Left cardiac atrium (tissue), 4 donors: Measurements from ENCODE around the gene ENTR1. TPM values are rescaled to one million over a fixed set of nuclear protein-coding genes. Genes with fewer than 3 reads are reported as not detected.

ENCODE experiments used
- ATAC-seq, 2 donors: fragments of 200-7000 bp; cut with Tn5 transposase; one replicate each; pipeline ENCODE4 v1.9.1; 2020; ENCODE audit warnings: mild to moderate bottlenecking in 2 of 2, moderate library complexity in 2 of 2
- DNase-seq: peaks from one replicate; pipeline ENCODE4 v3.0.0-alpha.2; 2020
- intact Hi-C, 2 donors: fragments of 100-400 bp; cut with DNase I; formaldehyde crosslinking; loops; one replicate each; pipeline versions ENCODE4 v1.14.1 to v1.15.1; 2022 to 2023
- total RNA-seq, 2 donors: library from RNA; stranded (reverse); fragmentation: NEBNext Ultra II Directional; extraction: Animal tissue kit (Norgen Biotek cat#: 25700); gene quantifications; one replicate each; pipeline ENCODE4 v1.2.1, GENCODE V29; 2021
- donor health status: DM: no; HTN: yes; CAD: no.
- donor health status: DM: no; HTN: yes; CAD: no; lungs with severe emphysema.
- donor health status: DM: yes; HTN: yes; CAD: no.
- donor health status: Dilated cardiomyopathy.

Gene ENTR1
- total RNA-seq, 2 donors from 2014 or later, result 18.1 to 26.6 TPM

DNA sequence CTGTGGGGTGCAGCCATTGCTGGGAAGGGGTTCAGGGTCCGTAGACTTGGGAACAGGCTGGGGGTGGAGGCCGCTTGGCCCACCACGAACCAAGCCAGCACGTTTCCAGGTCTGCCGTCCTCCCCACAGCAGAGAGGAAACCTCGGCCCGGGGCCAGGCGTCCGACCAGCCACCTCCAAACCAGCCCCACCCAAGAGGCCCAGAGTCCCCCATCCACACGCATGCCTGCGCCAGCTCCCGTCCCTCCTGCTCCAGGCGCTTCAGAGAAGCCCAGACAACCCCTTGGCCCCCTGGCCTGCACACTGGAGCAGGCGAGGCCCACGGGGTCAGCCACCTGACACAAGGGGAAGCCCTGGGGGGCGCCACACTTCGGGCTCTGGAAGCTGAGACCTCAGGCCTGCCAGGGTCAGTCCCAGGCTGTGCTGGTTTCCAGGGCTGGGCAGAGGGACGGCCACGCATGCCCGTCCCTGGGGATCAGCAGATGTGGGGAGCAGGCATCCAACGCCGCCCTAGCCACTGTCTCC is 53.1 kb downstream of the ENTR1 start:
- intact Hi-C loops, result no loop called here

DNA sequence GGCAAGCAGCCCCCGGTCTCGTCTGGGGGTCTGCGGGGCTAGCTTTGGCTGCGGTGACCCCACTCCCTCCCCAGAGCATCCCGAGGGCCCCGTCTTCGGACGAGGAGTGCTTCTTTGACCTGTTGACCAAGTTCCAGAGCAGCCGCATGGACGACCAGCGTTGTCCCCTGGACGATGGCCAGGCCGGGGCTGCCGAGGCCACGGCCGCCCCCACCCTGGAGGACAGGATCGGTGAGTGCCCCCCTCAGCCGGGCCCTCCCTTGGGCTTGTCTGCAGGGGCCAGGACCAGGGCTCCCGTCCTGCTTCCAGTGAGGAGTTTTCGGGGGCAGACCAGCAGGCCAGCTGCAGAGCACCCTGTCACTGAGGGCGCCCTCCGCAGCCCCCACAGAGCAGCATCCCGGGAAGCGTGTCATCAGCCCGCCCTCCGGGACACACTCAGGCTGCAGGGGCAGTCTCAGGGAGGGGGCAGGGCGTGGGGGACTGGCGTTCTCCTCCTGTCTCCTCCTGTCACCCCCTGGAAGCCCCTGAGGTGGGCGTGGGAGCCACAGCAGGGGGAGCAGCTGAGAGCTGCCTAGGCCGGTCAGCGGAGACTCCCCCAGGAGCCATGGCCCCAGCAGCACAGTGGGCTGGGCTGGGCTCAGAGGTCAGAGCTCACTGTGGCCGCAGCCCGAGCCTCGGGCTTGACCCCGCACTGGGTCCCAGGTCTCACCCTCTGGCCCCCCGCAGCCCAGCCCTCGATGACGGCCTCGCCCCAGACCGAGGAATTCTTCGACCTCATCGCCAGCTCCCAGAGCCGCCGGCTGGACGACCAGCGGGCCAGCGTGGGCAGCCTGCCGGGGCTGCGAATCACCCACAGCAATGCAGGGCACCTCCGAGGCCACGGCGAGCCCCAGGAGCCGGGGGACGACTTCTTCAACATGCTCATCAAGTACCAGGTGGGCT is 54.5 kb downstream of the ENTR1 start:
- intact Hi-C loops, result no loop called here
- ATAC-seq, result no peak
- no peak for DNase-seq

More for the DNA sequence above, 53.1 kb downstream of the ENTR1 start:
- DNase-seq, result no peak
- ATAC-seq, result no peak

DNA sequence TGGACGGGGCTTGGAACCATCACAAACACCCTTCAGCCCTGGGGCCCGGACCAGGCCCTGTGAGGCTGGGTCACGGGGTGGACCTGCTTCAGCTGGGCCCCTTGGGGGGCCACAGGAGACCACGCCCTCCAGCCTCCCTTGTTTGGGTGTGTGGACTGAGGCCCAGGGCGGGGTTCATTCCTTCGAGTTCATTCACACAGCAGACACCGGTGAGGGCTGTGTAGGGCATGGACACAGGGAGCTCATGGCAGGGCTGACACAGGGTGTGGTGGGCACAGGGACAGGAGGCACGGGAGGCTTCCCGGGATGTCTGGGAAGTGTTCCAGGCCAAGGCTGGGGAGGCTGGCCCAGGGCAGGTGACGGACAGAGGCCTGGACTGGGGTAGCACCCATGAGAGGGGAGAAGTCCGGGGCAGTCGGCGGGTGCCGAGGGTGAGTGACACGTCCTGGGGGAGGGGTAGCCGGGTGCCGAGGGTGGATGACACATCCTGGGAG is 55.8 kb downstream of the ENTR1 start:
- intact Hi-C loops, result no loop called here
- peak; percentile 75 for DNase-seq
- ATAC-seq, result peak; percentile 49 to 55

DNA sequence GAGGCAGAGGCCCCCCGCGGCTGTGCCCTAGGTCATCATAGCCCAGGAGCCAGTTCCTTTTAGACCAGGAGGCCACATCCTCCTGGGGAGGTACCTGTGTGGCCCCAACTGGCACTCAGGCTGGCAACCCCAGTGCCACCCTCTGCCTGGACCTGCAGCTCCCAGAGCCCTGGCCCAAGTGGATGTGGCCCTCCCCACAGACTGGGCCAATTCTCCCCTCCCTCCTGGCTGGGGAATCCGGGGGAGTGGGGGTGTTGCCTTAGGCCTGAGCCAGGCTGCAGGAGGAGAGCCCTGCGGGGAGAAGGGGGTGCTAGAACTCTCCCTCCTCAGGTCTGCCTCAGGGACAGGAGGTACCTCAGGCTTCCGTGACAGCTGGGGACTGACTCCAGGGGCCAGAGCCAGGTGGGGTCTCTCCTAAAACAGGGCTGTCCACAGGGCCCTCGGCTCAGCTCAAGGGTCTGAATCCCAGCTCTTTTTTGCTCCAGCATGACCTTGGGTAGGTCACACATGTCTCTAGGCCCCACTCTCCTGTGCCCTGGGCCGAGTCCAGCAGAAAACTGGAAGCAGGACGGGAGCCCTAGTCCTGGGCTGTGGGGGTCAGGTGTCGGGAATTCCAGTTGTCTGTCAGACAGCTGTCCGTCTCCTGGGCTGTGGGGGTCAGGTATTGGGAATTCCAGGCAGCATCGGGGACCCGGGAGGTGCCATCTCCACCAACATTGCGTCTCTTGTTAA is 56.5 kb downstream of the ENTR1 start:
- DNase-seq (no peak), ATAC-seq (peak; percentile 3 to 5)
- intact Hi-C loops, result no loop called here

DNA sequence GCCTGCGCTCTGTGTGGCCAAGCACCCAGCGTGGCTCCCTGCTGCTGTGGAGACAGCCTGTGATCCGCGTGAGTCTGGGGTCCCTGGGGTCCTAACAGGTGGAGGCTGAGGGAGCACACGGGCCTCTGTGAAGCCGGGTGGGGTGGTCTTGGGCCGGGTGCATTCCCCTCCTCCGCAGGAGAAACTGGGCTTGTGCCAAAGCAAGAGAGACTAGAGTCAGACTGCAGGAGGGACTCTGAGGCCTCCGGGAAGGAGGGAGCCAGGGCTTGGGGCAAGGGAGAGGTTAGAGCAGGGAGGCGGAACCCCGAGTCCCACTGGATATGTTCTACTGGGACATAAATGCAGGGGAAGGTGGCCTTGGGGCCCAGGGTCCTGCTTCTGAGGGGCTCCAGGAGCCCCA is 57.3 kb downstream of the ENTR1 start:
- intact Hi-C loops, result no loop called here
- ATAC-seq (no peak), DNase-seq (no peak)

DNA sequence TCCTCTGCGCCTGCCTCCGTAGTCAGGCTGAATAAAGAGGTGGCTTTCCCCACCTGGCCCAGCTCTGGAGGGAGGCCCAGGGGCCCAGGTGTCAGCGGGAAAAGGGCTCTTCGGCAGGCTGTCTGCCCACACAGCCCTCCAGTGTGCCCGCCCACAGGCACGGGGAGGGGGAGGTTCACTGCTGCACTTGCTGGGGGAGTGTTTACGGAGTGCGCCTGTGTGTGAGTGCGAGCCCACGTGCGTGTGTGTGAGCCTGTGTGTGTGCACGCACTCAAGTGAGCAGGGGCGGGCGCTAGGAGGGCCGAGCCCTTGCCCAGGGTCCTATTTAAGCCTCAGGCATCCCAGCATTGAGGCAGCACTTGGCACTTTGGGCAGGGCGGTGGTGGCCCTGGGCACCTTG is 57.7 kb downstream of the ENTR1 start:
- peak; percentile 8 to 31 for ATAC-seq
- DNase-seq, result no peak

More for the DNA sequence above, 57.7 kb downstream of the ENTR1 start:
- intact Hi-C loops, result no loop called here

Other genes starting within 250 kb of the ENTR1 start
- gene LHX3, start 205.5 kb downstream of the ENTR1 start, total RNA-seq, result not detected
- 1 to 10 TPM; 6.5 to 6.6 TPM for gene QSOX2, start 164.8 kb downstream of the ENTR1 start, total RNA-seq
- gene CCDC187, start 106.5 kb downstream of the ENTR1 start, total RNA-seq, result not detected
- gene GPSM1, start 83.1 kb downstream of the ENTR1 start, total RNA-seq, result 10 to 100 TPM; 55.6 to 58.6 TPM
- gene DNLZ, start 46.9 kb downstream of the ENTR1 start, total RNA-seq, result 10 to 100 TPM; 23.2 to 30.6 TPM
- gene CARD9, start 36.9 kb downstream of the ENTR1 start, total RNA-seq, result 1 to 10 TPM in 1 of 2 donors, under 1 TPM in 1; 0.86 to 2.4 TPM
- 1 to 10 TPM; 3.4 to 3.8 TPM for gene SNAPC4, start 10.4 kb downstream of the ENTR1 start, total RNA-seq
- gene PMPCA, start within 50 bp of the ENTR1 start, total RNA-seq, result 10 to 100 TPM; 49.4 to 66.1 TPM
- gene INPP5E, start 29.2 kb upstream of the ENTR1 start, total RNA-seq, result 10 to 100 TPM in 1 of 2 donors, 1 to 10 TPM in 1; 9.5 to 10.1 TPM
- 10 to 100 TPM; 27.4 to 40.8 TPM for gene SEC16A, start 72.4 kb upstream of the ENTR1 start, total RNA-seq
- 10 to 100 TPM; 22.7 to 36.0 TPM for gene NOTCH1, start 135.4 kb upstream of the ENTR1 start, total RNA-seq